ENCODE measurements around the gene SGIP1. TPM values are rescaled to one million over a fixed set of nuclear protein-coding genes. Genes with fewer than 3 reads are reported as not detected.
A peak's percentile ranks its signal among the peaks of the same experiment; 100 is the strongest.

SGIP1 gene
- total RNA-seq, 3 donors from 2014 or later = 3.1 to 6.6 (median 3.5) TPM

GRCh38 chr1:66695116-66695515, 161.2 kb downstream of the SGIP1 start:
- no peak for DNase-seq (ENCODE audit: low spot score in 2 of 2)
- Histone ChIP-seq H3K27me3 (no peaks in the 10 kb centered on the region), H3K27ac (no peak overlapping the region), H3K4me1 (no peaks in the 10 kb centered on the region), H3K4me3 (no peak overlapping the region), H3K9me3 (no peaks in the 10 kb centered on the region), H3K36me3 (no peaks in the 10 kb centered on the region)
- TF ChIP-seq CTCF (IDR thresholded peaks at IDR 0.05) = no peak
- intact Hi-C loops (cut with DNase I; ENCODE audit: low total_unique reads) = no loop called here

DNA sequence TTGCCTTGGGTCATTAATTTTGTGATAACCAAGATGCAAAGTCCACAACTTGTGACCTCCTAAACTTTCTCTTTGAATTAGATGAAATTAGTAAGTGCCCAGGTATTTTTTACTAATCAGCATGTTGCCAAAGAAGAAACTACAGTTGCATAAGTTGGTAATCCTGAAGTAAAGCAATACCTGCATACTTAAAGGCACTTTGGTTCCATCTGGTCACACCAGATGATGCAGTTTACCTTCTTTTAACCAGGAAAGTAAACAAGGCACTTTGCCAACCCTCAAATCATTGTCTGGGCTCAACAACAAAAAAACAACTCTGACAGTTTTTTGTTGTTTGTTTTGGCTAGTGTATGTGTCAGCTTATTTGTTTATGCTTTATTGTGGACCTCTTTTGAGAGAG, 162.8 kb downstream of the SGIP1 start:
- H3K36me3 ChIP-seq = no peaks in the 10 kb centered on the region
- H3K27me3 ChIP-seq = no peaks in the 10 kb centered on the region
- DNase-seq (ENCODE audit: low spot score in 2 of 2) = no peak
- H3K9me3 ChIP-seq = no peaks in the 10 kb centered on the region
- no peaks in the 10 kb centered on the region for H3K4me1 ChIP-seq
- intact Hi-C loops (cut with DNase I; ENCODE audit: low total_unique reads) = loop anchor here (2.0 kb wide), 1 partner anchor 18 kb away; no protein-coding TSS in a partner anchor
- TF ChIP-seq POLR2A (IDR thresholded peaks at IDR 0.05) (no peak), CTCF (IDR thresholded peaks at IDR 0.05) (no peak), POLR2AphosphoS5 (IDR thresholded peaks at IDR 0.05) (no peak)
- no peak overlapping the region for H3K27ac ChIP-seq
- H3K4me3 ChIP-seq = no peak overlapping the region

DNA sequence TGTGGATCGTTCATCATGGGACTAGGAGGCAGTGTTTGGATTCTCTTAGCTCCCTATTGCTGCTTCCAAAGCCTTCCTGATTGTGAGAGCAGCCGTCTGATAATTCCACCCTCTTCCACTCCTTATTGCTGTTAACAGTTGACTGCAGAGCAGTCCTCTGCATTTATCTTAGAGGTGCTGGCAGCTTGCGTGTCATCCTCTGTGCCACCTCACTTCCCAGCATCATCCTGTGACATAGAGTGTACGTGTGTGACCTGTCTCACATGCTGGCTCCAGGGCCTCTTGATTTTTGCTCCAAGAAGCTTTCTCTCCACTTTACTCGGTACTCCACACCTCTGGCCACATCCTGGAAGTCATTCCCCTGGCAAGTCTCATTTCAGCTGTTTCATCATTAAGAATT, 165.3 kb downstream of the SGIP1 start:
- no peak for DNase-seq (ENCODE audit: low spot score in 2 of 2)
- H3K36me3 ChIP-seq = no peaks in the 10 kb centered on the region
- no peak overlapping the region for H3K4me3 ChIP-seq
- H3K27ac ChIP-seq = no peak overlapping the region
- intact Hi-C loops (cut with DNase I; ENCODE audit: low total_unique reads) = no loop called here
- no peaks in the 10 kb centered on the region for H3K27me3 ChIP-seq
- TF ChIP-seq POLR2A (IDR thresholded peaks at IDR 0.05) (no peak), POLR2AphosphoS5 (IDR thresholded peaks at IDR 0.05) (no peak), CTCF (IDR thresholded peaks at IDR 0.05) (no peak)
- H3K4me1 ChIP-seq = no peaks in the 10 kb centered on the region
- H3K9me3 ChIP-seq = no peaks in the 10 kb centered on the region

DNA sequence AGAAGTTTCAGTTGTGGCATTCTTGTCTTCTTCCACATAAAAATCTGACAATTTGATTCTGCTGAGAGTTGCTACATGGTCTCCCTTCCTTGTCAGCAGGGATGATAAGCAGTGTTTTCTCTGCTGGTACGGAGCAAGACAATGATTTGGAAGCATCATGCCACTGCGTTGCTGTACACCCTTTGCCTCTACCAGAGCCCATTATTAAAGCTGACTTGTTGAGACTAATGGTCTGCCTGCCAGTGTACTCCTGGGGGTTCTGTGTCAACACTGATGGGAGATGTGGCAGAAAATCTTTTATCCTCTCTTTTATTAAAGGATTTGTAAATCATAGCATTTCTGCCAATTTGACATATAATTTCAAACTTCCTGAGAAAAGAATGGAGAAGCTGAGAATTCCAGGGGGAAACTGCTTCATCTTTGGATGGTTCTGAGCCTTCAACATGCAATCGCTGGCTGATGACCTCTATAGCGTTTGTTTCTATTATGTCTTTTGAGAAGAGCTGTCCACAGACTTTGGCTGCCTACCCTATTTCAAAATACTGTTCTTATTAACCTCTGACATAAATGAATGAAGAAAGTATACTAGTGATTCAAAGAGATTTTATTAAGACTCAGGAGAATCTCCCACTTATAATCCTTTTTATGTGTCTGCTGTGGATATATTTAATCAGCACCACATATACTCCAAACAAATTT, 170.4 kb downstream of the SGIP1 start:
- H3K27me3 ChIP-seq = no peaks in the 10 kb centered on the region
- no peak overlapping the region for H3K4me3 ChIP-seq
- H3K36me3 ChIP-seq = no peaks in the 10 kb centered on the region
- H3K9me3 ChIP-seq = no peaks in the 10 kb centered on the region
- no peak for DNase-seq (ENCODE audit: low spot score in 2 of 2)
- TF ChIP-seq CTCF (IDR thresholded peaks at IDR 0.05) (no peak), POLR2A (IDR thresholded peaks at IDR 0.05) (no peak), POLR2AphosphoS5 (IDR thresholded peaks at IDR 0.05) (no peak)
- H3K27ac ChIP-seq = no peak overlapping the region
- H3K4me1 ChIP-seq = no peaks in the 10 kb centered on the region
- intact Hi-C loops (cut with DNase I; ENCODE audit: low total_unique reads) = no loop called here

DNA sequence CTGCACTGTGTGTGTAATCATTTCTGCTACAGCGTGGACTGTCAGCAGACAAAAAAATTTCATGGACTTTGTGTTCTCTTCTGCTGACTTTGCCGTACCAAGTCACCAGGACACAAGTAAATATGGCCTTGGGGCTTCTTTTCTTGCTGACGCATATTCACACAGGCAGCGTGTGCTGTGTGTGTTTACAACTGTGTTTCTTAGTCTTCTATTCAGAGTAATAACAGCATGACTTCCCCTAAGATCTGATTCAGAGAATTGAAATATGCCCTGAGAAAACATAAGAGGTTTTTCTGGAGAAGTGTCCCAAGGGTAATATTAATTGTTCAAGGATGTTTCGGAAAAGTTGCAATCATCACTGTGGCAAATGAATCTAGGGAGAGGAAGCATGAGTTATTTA, 171.2 kb downstream of the SGIP1 start:
- no peaks in the 10 kb centered on the region for H3K9me3 ChIP-seq
- intact Hi-C loops (cut with DNase I; ENCODE audit: low total_unique reads) = no loop called here
- no peaks in the 10 kb centered on the region for H3K36me3 ChIP-seq
- no peaks in the 10 kb centered on the region for H3K4me1 ChIP-seq
- TF ChIP-seq CTCF (IDR thresholded peaks at IDR 0.05) (no peak), POLR2AphosphoS5 (IDR thresholded peaks at IDR 0.05) (no peak), POLR2A (IDR thresholded peaks at IDR 0.05) (no peak)
- no peaks in the 10 kb centered on the region for H3K27me3 ChIP-seq
- peak overlapping the region in 1 of 2 donors; percentile 34 for H3K27ac ChIP-seq
- DNase-seq (ENCODE audit: low spot score in 2 of 2) = no peak
- H3K4me3 ChIP-seq = no peak overlapping the region
